Measurements from ENCODE around the gene MLLT3.
"Not testable (repeated sequence)": the region's sequence is repeated elsewhere in the genome, so short reads cannot be mapped to it uniquely, and the experiment has no call there.

MLLT3 gene

DNA sequence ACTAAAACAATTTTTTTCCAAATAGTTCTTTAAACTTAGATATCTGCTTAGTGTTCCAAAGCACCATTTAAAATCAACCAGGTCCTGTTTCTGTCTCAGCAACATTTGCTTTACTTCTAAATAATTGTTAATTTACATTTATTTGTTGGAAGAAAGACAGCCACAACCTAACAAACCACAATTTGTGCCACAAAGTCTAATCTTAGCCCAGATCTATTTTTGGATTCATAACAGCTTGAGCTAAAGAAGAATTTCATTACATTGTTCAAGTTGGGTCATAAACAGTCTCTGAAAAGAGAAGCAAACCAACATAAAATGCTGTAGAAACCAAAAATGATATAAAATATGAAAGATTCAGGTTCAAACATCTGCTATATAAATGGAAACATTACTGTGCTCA is 24.4 kb downstream of the MLLT3 start:
- no peak for DNase-seq (ENCODE audit: low read depth, low spot score)

GRCh38 chr9:20594608-20595007 is 27.7 kb downstream of the MLLT3 start:
- DNase-seq (ENCODE audit: low read depth, low spot score) = no peak

- no peak for DNase-seq (ENCODE audit: low read depth, low spot score)
Measured at GRCh38 chr9:20593537-20593936, 28.8 kb downstream of the MLLT3 start.

- no peak for DNase-seq (ENCODE audit: low read depth, low spot score)
Measured at GRCh38 chr9:20593105-20593504, 29.2 kb downstream of the MLLT3 start.

DNA sequence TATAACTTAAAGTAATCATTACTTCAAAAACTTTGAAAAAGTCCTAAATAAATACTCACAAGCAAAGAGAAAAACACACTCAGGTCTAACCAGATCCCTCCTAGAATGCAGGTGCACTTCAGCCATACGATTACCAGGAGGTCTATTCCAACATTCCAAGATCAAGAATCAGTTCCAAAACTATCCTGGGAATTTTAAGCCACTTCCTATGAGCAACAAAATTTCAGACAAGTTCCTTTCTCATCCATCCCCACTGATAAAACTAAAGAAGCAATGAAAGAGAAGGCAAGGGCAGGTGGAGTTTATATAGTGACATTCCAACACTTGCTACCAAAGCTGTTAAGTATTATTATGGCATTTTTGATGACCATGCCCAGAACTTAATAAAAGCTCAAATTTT is 29.6 kb downstream of the MLLT3 start:
- no peak for DNase-seq (ENCODE audit: low read depth, low spot score)

GRCh38 chr9:20591223-20591622 is 31.1 kb downstream of the MLLT3 start:
- DNase-seq (ENCODE audit: low read depth, low spot score) = no peak

DNA sequence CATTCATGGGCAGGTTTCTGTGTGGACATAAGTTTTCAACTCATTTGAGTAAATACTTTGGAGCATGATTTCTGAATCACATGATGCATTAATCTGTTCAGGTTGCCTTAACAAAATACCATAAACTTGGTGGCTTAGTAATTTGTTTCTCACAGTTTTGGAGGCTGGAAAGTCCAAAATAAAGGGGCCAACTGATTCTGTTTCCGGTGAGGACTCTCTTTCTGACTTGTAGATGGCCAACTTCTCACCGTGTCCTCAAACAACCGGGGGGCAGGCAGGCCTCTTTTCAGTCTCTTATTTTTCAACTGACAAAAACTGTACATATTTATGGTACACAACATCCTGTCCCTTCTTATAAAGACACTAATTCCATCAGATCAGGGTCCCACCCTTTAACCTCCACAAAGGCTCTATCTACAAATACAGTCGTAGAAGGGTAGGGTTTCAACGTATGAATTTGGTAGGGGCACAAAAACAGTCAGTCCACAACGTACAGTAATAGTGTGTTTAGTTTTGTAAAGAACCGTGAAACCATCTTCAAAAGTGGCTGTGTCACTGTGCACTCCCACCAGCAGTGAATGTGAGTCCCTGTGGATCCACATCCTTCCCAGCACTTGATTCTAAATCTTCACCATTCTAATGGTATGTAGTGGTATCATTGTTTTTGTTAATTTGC is 37.2 kb downstream of the MLLT3 start:
- DNase-seq (ENCODE audit: low read depth, low spot score) = no peak

- not testable (repeated sequence) for DNase-seq (ENCODE audit: low read depth, low spot score)
Measured at GRCh38 chr9:20583088-20583487, 39.2 kb downstream of the MLLT3 start.

DNA sequence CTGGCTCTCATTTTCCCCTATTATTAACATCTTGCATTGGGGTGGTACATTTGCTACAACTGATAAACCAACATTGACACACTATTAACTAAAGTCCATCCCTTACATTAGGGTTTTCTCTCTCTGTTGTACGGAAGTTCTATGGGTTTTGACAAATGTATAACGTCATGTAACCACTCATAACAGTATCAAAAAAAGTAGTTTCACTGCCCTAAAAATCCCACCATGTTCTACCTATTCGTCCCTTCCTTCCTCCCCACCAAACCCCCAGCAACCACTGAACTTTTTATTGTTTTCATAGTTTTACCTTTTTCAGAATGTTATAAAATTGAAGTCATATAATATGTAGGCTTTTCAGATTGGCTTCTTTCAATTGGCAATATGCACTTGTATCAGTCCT is 40.1 kb downstream of the MLLT3 start:
- no peak for DNase-seq (ENCODE audit: low read depth, low spot score)

GRCh38 chr9:20580673-20581072 is 41.6 kb downstream of the MLLT3 start:
- DNase-seq (ENCODE audit: low read depth, low spot score) = no peak

GRCh38 chr9:20579524-20580314 is 42.6 kb downstream of the MLLT3 start:
- no peak for DNase-seq (ENCODE audit: low read depth, low spot score)

DNA sequence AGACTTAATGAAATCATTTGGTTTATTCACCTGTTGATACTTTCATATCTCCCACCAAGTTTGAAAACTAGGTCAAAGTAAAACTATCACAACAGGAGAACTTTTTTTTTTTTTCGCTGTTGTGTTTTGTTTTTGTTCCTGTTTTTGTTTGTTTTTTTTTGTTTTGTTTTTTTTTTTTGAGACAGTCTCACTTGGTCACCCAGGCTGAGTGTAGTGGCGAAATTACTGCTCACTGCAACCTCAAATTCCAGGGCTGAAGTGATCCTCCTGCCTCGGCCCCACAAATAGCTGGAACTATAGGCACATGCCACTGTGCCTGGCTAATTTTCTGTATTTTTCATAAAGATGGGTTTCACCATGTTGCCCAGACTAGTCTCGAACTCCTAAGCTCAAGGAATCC is 49.3 kb downstream of the MLLT3 start:
- no peak for DNase-seq (ENCODE audit: low read depth, low spot score)

DNA sequence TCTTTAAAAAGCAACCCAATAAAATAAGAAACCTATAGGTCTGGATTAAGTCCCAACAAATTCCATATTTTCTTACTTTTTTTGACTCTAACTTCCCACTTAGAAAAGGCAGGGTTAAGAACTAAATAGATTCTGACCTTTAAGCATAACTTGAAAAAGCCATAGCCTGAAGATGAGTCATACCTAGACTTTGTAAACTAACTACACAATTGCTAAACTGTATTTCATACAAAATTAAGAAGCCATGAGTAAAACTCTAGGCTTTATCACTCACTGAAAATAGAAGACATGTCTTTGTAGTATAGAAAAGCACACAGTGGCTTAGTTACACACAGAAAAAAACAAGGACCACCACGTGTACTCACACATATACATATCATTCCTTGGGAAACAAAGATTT is 51.5 kb downstream of the MLLT3 start:
- DNase-seq (ENCODE audit: low read depth, low spot score) = no peak

DNA sequence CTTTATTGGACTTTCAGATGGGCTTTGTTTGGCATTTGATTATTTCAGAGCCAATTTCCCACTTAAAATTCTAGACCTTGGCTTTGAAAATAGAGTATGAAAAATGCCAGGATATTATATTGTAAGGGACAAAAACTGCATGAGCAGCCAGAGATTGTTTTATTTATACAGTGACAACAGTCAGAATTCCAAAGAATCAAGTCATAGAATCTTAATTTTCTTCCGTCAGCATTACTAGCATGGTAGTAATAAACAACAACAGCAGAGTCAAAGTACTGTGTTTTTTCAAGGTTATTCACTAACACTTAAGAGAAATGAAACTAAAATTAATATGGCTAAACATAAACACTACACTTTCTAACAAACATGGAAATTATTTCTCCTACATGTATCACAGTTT is 52.2 kb downstream of the MLLT3 start:
- DNase-seq (ENCODE audit: low read depth, low spot score) = no peak

DNA sequence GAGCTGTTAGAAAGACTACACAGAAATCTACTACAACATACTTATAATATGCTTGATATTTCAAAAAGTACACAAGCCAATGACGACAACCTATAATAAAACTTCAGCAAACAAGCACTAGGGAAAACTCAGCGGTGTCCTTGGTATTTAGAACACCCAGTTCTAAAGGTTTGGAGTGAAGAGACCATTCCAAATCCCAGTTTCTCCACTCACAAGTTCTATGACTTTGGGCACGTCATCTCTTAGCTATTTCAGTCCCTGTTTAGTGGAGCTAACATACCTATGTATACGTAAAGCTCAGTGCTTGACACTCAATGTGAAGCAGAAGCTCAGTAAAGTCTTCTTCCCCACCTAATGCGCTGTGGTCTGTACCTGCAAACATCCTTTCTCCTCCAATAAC is 52.8 kb downstream of the MLLT3 start:
- no peak for DNase-seq (ENCODE audit: low read depth, low spot score)

GRCh38 chr9:20568400-20568799 is 53.9 kb downstream of the MLLT3 start:
- no peak for DNase-seq (ENCODE audit: low read depth, low spot score)

DNA sequence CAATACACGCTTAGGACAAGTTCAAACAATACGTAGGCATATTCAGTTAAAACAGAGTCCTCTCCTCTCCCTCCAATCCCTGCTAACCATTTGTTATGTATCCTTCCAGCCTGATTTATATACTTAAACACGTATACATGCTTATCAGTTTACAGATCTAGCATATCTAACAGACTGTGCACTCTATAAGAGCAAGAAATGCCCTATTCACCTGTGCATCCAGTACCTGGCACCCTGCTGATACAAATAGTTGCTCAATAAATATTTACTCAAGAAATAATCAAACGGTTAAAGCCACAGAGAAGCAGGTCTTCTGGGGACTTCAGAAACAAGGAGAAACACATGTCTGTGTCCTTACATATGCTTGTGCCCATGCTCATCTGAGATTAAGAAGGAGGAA is 55.9 kb downstream of the MLLT3 start:
- no peak for DNase-seq (ENCODE audit: low read depth, low spot score)

- DNase-seq (ENCODE audit: low read depth, low spot score) = no peak
Measured at GRCh38 chr9:20564650-20565049, 57.6 kb downstream of the MLLT3 start.

- DNase-seq (ENCODE audit: low read depth, low spot score) = no peak
Measured at GRCh38 chr9:20563917-20564316, 58.4 kb downstream of the MLLT3 start.

DNA sequence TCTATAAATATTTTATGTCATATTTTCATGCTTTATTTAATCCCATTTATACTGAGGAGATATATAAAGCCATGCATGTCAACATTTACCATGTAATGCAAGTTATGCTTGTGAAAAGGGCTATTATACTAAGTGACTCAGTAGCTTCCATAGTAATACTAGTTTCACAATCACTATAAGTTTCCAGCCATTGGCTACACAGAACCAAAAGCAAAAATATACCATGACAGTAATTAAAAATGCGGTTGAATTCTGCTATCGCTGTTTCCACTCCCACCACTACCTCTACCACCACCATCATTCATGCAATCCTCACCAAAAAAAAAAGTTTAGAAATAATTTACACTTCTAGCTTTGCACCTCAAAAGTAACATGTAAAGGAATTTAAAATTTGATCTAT is 60.2 kb downstream of the MLLT3 start:
- DNase-seq (ENCODE audit: low read depth, low spot score) = no peak

- DNase-seq (ENCODE audit: low read depth, low spot score) = no peak
Measured at GRCh38 chr9:20561531-20561930, 60.8 kb downstream of the MLLT3 start.

DNA sequence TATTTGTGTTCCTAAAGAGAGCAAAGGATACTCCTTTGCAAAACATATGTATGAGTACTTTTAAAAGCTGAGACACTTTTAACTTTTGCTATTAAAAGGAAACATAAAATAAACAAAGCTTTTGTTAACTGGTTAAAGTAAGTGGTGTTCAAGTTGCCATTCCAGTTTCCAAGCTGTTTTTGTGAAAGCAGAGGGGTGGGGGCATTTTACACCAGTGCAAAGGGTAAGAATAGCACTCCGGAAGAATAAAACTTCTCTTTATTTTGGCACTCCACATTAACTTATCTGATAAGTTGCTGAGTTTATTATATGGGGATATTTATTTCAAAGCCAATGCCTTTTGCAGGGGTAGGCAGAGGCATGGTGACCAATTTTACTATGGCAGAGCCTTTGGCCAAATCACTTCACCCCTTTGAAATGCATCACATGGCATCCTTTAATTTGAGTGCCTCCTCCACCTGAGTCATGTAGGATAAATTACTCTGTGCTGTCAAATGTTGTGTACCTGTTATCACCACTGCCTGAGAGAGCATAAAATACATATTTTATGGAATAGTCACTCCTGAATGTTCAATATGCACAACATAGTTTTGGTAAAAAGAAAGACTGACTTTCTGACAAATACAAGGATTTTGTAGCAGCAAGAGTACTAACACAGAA is 62.9 kb downstream of the MLLT3 start:
- DNase-seq (ENCODE audit: low read depth, low spot score) = no peak

DNA sequence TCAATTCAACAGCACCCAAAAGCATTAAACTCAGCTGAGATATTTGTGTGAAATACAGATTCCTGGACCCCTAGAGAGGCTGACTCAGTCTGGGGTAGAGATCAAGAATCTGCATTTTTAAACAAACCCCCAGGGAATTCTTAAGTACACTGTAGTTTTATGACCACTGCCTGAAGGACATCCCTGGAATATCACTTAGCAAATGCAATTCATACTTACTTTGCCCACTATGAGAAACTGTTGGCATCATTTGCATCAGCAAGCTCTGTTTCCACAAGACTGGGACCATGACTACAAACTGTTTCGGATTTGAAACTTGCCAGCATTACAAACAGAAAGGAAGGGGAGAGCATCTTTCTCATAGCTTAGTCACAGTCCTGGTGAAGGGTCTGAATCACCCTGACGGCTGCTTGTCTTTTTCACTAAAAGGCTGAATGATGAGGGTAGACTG is 63.7 kb downstream of the MLLT3 start:
- DNase-seq (ENCODE audit: low read depth, low spot score) = peak; percentile 30
